NCI-H510A (cell line): Measurements from ENCODE around the gene PRKCE.

Experiments
- DNase-seq: peaks from one replicate; lab custom pipeline; 2025; lab: John Stamatoyannopoulos, UW

Gene PRKCE

GRCh38 chr2:46146866-46147502, 495.5 kb downstream of the PRKCE start:
- no peak for DNase-seq

- no peak for DNase-seq
Measured at GRCh38 chr2:46147626-46148368, 496.3 kb downstream of the PRKCE start.

GRCh38 chr2:46148369-46148736, 496.9 kb downstream of the PRKCE start:
- DNase-seq: no peak

GRCh38 chr2:46150445-46150955, 499.0 kb downstream of the PRKCE start:
- DNase-seq: no peak

GRCh38 chr2:46151577-46151976, 500.1 kb downstream of the PRKCE start:
- no peak for DNase-seq

- no peak for DNase-seq
Measured at GRCh38 chr2:46153996-46154753, 502.7 kb downstream of the PRKCE start.

GRCh38 chr2:46157072-46157965, 505.8 kb downstream of the PRKCE start:
- no peak for DNase-seq

- no peak for DNase-seq
Measured at GRCh38 chr2:46157966-46158310, 506.5 kb downstream of the PRKCE start.

- no peak for DNase-seq
Measured at GRCh38 chr2:46158661-46159060, 507.2 kb downstream of the PRKCE start.

- DNase-seq: no peak
Measured at GRCh38 chr2:46160326-46160725, 508.9 kb downstream of the PRKCE start.

GRCh38 chr2:46161315-46161714, 509.8 kb downstream of the PRKCE start:
- no peak for DNase-seq

GRCh38 chr2:46161911-46162310, 510.4 kb downstream of the PRKCE start:
- DNase-seq: no peak

GRCh38 chr2:46162329-46163097, 511.0 kb downstream of the PRKCE start:
- DNase-seq: no peak

GRCh38 chr2:46163098-46163430, 511.6 kb downstream of the PRKCE start:
- DNase-seq: no peak

GRCh38 chr2:46163804-46164528, 512.5 kb downstream of the PRKCE start:
- DNase-seq: no peak

- DNase-seq: no peak
Measured at GRCh38 chr2:46164529-46165301, 513.2 kb downstream of the PRKCE start.

- DNase-seq: no peak
Measured at GRCh38 chr2:46165916-46166315, 514.4 kb downstream of the PRKCE start.

- DNase-seq: no peak
Measured at GRCh38 chr2:46167406-46167805, 515.9 kb downstream of the PRKCE start.

- DNase-seq: no peak
Measured at GRCh38 chr2:46167924-46168323, 516.4 kb downstream of the PRKCE start.

- no peak for DNase-seq
Measured at GRCh38 chr2:46169467-46169866, 518.0 kb downstream of the PRKCE start.
